ENCODE data around the gene AGBL5.

Gene AGBL5

GRCh38 chr2:27084297-27085061 lies 33.0 kb downstream of the AGBL5 start:
- H3K4me3 ChIP-seq (ENCODE audit: low read depth, low read length) = no peak overlapping the region
- TF ChIP-seq CTCF (IDR thresholded peaks at IDR 0.05; ENCODE audit: insufficient read depth, low read depth, low read length, missing control alignments) = no peak
- no peak for DNase-seq (ENCODE audit: low read depth)

GRCh38 chr2:27085062-27085672 lies 33.7 kb downstream of the AGBL5 start:
- no peak for DNase-seq (ENCODE audit: low read depth)
- peak overlapping the region; percentile 79 for H3K4me3 ChIP-seq (ENCODE audit: low read depth, low read length)
- TF ChIP-seq CTCF (IDR thresholded peaks at IDR 0.05; ENCODE audit: insufficient read depth, low read depth, low read length, missing control alignments) = no peak

- peak; percentile 66 for DNase-seq (ENCODE audit: low read depth)
- H3K4me3 ChIP-seq (ENCODE audit: low read depth, low read length) = peak overlapping the region; percentile 79
- no peak for TF ChIP-seq CTCF (IDR thresholded peaks at IDR 0.05; ENCODE audit: insufficient read depth, low read depth, low read length, missing control alignments)
These were observed 34.2 kb downstream of the AGBL5 start for GRCh38 chr2:27085673-27086089.

GRCh38 chr2:27086090-27086723 lies 34.7 kb downstream of the AGBL5 start:
- TF ChIP-seq CTCF (IDR thresholded peaks at IDR 0.05; ENCODE audit: insufficient read depth, low read depth, low read length, missing control alignments) = peak; percentile 84
- DNase-seq (ENCODE audit: low read depth) = peak; percentile 97
- peak overlapping the region; percentile 79 for H3K4me3 ChIP-seq (ENCODE audit: low read depth, low read length)

GRCh38 chr2:27086724-27087593 lies 35.5 kb downstream of the AGBL5 start, which contains the start of gene KHK:
Gene KHK, plus strand, starts transcription at chr2:27086772. Its CDS starts 488 bp downstream, at chr2:27087260.
- no peak for TF ChIP-seq CTCF (IDR thresholded peaks at IDR 0.05; ENCODE audit: insufficient read depth, low read depth, low read length, missing control alignments)
- DNase-seq (ENCODE audit: low read depth) = no peak
- H3K4me3 ChIP-seq (ENCODE audit: low read depth, low read length) = peak within 1 kb of the TSS; percentile 79

- H3K4me3 ChIP-seq (ENCODE audit: low read depth, low read length) = no peak overlapping the region
- no peak for DNase-seq (ENCODE audit: low read depth)
- TF ChIP-seq CTCF (IDR thresholded peaks at IDR 0.05; ENCODE audit: insufficient read depth, low read depth, low read length, missing control alignments) = no peak
These were observed 36.4 kb downstream of the AGBL5 start for GRCh38 chr2:27087823-27088410.

Measured in GM12865 (cell line).